DND-41 (cell line): Measurements from ENCODE around the gene SLC39A12.

Experiments
- CTCF ChIP-seq: IDR thresholded peaks from 2 replicates; pipeline ENCODE4 v1.5.1; 2012; ENCODE audit warnings: borderline replicate concordance, low read length, moderate library complexity, mild to moderate bottlenecking; ENCODE audit not compliant: poor library complexity, severe bottlenecking; ENCODE audit errors: extremely low read depth
- EZH2 ChIP-seq: IDR thresholded peaks from 3 replicates; pipeline ENCODE4 v1.6.1; 2012; ENCODE audit warnings: borderline replicate concordance, low read depth, mild to moderate bottlenecking, moderate library complexity, low read length, inconsistent platforms; ENCODE audit not compliant: severe bottlenecking

- TF ChIP-seq CTCF = no peak
- TF ChIP-seq EZH2 = no peak
Measured at GRCh38 chr10:17989908-17990767, 38.4 kb downstream of the SLC39A12 start.
